Measurements from ENCODE around the gene BHMT.

DNA sequence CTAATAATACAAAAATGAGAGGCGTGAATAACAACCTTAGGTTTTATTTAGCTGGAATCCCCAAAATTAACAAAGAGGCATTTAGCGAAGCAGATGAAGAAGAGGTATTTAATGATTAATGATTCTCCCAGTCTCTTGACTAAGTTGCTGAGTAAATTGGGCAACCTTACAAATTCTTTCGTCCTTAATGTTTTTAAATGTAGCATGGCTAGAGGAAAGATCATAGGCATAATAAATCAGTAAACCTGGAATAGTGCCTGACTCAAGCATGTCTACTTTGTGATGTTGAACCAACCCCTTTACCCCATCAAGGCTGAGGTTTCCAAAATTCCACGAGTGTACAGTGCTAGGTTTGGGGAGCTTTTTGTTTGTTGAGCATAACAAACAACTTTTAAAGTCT lies 7.9 kb downstream of the BHMT start:
- TF ChIP-seq POLR2A (IDR thresholded peaks at IDR 0.05; ENCODE audit: low read depth, low read length) (no peak), CTCF (conservative IDR thresholded peaks at IDR 0.05; ENCODE audit: low read depth, low read length) (no peak), SMC3 (IDR thresholded peaks at IDR 0.05; ENCODE audit: low read depth, low read length) (no peak)

All from IMR-90 (cell line).